Retinal pigment epithelial cell (primary cell): ENCODE data around the gene DACT2.

Experiments used
- DNase-seq: peaks from one replicate; pipeline ENCODE4 v3.0.0-alpha.2; 2010; ENCODE audit warnings: low read depth
- H3K4me3 ChIP-seq: 2 replicates; pipeline ENCODE4 v1.5.1; 2011; ENCODE audit warnings: mild to moderate bottlenecking, low read length, control low read depth, moderate library complexity
- CTCF ChIP-seq: conservative IDR thresholded peaks from 2 replicates; pipeline ENCODE4 v1.5.1; 2011; ENCODE audit warnings: low read depth, low read length, control low read depth, inconsistent platforms

DACT2 gene

GRCh38 chr6:168294901-168295300 is 24.7 kb downstream of the DACT2 start:
- DNase-seq: no peak
- TF ChIP-seq CTCF: no peak

GRCh38 chr6:168293636-168294530 is 25.7 kb downstream of the DACT2 start:
- no peak for DNase-seq
- TF ChIP-seq CTCF: no peak
- H3K4me3 ChIP-seq: no peak overlapping the region

More at GRCh38 chr6:168294901-168295300, 24.7 kb downstream of the DACT2 start:
- no peak overlapping the region for H3K4me3 ChIP-seq

GRCh38 chr6:168292826-168293225 is 26.8 kb downstream of the DACT2 start:
- TF ChIP-seq CTCF: no peak
- H3K4me3 ChIP-seq: no peak overlapping the region
- DNase-seq: no peak

- DNase-seq: no peak
- no peak for TF ChIP-seq CTCF
- no peak overlapping the region for H3K4me3 ChIP-seq
Measured at GRCh38 chr6:168291450-168291849, 28.1 kb downstream of the DACT2 start.

- H3K4me3 ChIP-seq: no peak overlapping the region
- no peak for TF ChIP-seq CTCF
- DNase-seq: no peak
Measured at GRCh38 chr6:168290095-168290494, 29.5 kb downstream of the DACT2 start.

GRCh38 chr6:168289571-168289962 is 30.0 kb downstream of the DACT2 start:
- DNase-seq: no peak
- H3K4me3 ChIP-seq: no peak overlapping the region
- TF ChIP-seq CTCF: no peak
